Stimulated activated effector memory CD8-positive, alpha-beta T cell treated with anti-CD3 and anti-CD28 coated beads, Interleukin-12 subunit alpha, Interleukin-12 subunit beta, amount 100 ng/mL, for 72 hours (primary cell): Measurements from ENCODE around the gene ZDHHC5.
A peak's percentile ranks its signal among the peaks of the same experiment; 100 is the strongest.

ENCODE experiments used
- ATAC-seq: fragments of 150-1000 bp; cut with Tn5 transposase; 2 replicates; pipeline ENCODE4 v1.10.0; 2021
- DNase-seq, 2 donors: peaks; one replicate each; pipeline ENCODE4 v3.0.0; 2021 to 2022; ENCODE audit warnings: low spot score in 2 of 2
- H3K27ac Mint-ChIP-seq: one replicate; pipeline ENCODE4 v1.8.0; 2022; ENCODE audit warnings: mild to moderate bottlenecking, mixed read lengths
- H3K36me3 Mint-ChIP-seq: one replicate; pipeline ENCODE4 v1.8.0; 2022; ENCODE audit warnings: mild to moderate bottlenecking, mixed read lengths
- H3K4me1 Mint-ChIP-seq: one replicate; pipeline ENCODE4 v1.8.0; 2022; ENCODE audit warnings: mixed read lengths
- H3K4me3 Mint-ChIP-seq: one replicate; pipeline ENCODE4 v1.8.0; 2022; ENCODE audit warnings: mild to moderate bottlenecking, mixed read lengths
- H3K9me3 Mint-ChIP-seq: one replicate; pipeline ENCODE4 v1.8.0; 2022; ENCODE audit warnings: mixed read lengths

ZDHHC5 gene

GRCh38 chr11:57727185-57727584, 59.3 kb downstream of the ZDHHC5 start:
- DNase-seq (no peak), ATAC-seq (no peak)
- peaks cover 6% of the 10 kb centered on the region for H3K4me1 Mint-ChIP-seq
- H3K27ac Mint-ChIP-seq, result peak overlapping the region; percentile 81
- no peak overlapping the region for H3K4me3 Mint-ChIP-seq
- H3K9me3 Mint-ChIP-seq, result no peaks in the 10 kb centered on the region
- peaks cover 47% of the 10 kb centered on the region for H3K36me3 Mint-ChIP-seq

GRCh38 chr11:57728829-57729228, 60.9 kb downstream of the ZDHHC5 start:
- H3K4me1 Mint-ChIP-seq, result peaks cover 6% of the 10 kb centered on the region
- peak overlapping the region; percentile 81 for H3K27ac Mint-ChIP-seq
- peak; percentile 28 for ATAC-seq
- H3K36me3 Mint-ChIP-seq, result peaks cover 44% of the 10 kb centered on the region
- no peaks in the 10 kb centered on the region for H3K9me3 Mint-ChIP-seq
- DNase-seq, result no peak
- H3K4me3 Mint-ChIP-seq, result no peak overlapping the region

DNA sequence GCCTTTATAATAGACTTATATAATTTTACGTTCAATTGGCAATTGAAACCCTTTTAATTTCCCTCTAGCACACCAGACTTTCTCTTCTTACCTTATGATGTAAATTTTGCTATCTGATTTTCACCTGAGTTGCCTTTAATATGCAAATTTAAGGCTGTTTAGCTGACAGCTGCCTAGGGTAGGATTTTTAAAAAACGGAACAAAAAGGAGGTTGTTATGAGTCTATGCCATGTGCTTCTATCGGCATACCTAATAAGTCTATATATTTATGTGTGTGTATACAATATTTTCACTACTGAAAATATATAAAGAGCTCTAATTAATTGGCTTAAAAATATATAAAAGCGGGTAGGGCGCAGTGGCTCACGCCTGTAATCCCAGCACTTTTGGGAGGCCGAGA, 61.6 kb downstream of the ZDHHC5 start:
- Mint-ChIP-seq H3K4me3 (no peak overlapping the region), H3K4me1 (peaks cover 6% of the 10 kb centered on the region), H3K36me3 (peaks cover 44% of the 10 kb centered on the region), H3K27ac (peak overlapping the region; percentile 81), H3K9me3 (no peaks in the 10 kb centered on the region)
- ATAC-seq (no peak), DNase-seq (no peak)

- DNase-seq (no peak), ATAC-seq (no peak)
- Mint-ChIP-seq H3K4me3 (no peak overlapping the region), H3K36me3 (peaks cover 59% of the 10 kb centered on the region), H3K27ac (peak overlapping the region; percentile 37), H3K4me1 (peaks cover 3% of the 10 kb centered on the region), H3K9me3 (no peaks in the 10 kb centered on the region)
These were observed 64.7 kb downstream of the ZDHHC5 start for GRCh38 chr11:57732661-57733060.

DNA sequence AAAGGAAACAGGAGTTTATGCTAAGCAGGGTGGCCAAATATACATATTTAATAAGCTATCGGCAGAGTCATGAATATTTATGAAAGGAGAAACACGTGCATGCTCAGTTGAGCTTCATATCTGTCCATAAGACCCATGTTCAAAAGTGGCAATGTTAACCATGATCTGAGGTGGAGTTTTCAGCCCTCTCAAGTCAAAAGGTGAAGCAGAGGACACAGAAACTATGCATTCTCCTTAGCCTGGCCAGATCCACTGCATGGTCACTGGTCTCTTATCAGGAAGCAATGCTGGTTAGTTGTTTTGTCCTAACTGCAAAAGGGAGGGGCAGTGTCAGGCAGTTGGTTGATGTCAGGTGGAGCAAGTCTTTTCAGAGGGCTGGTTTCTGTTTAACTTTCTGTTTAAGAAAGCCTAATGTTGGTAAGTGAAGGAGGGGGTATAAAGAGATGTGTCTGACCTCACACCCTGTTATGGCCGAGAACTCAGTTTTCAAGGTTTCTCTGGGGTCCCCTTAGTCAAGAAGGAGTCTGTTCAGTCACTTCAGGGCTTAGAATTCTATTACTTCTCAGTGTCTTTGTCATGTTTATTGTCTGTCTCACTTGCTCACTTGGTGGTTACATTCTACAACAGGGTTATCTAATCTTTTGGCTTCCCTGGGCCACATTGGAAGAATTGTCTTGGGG, 67.8 kb downstream of the ZDHHC5 start:
- DNase-seq (no peak), ATAC-seq (no peak)
- Mint-ChIP-seq H3K9me3 (no peaks in the 10 kb centered on the region), H3K36me3 (peaks cover 71% of the 10 kb centered on the region), H3K4me1 (peaks cover under 1% of the 10 kb centered on the region), H3K27ac (peak overlapping the region; percentile 55), H3K4me3 (no peak overlapping the region)

GRCh38 chr11:57741132-57742086, 73.5 kb downstream of the ZDHHC5 start, which contains the start of gene SELENOH:
Gene SELENOH (plus strand): TSS chr11:57741491. CDS start chr11:57741596, 105 bp downstream.
- Mint-ChIP-seq H3K4me3 (peak within 1 kb of the TSS; percentile 95), H3K4me1 (peaks cover 41% of the 10 kb centered on the region), H3K9me3 (no peaks in the 10 kb centered on the region), H3K36me3 (peaks cover 88% of the 10 kb centered on the region), H3K27ac (peak within 1 kb of the TSS; percentile 98)
- DNase-seq (peak; percentile 83 to 97), ATAC-seq (peak; percentile 93)

- Mint-ChIP-seq H3K9me3 (no peaks in the 10 kb centered on the region), H3K36me3 (peaks cover 90% of the 10 kb centered on the region), H3K4me3 (peak overlapping the region; percentile 95), H3K27ac (peak overlapping the region; percentile 98), H3K4me1 (peaks cover 47% of the 10 kb centered on the region)
- no peak for ATAC-seq
- no peak for DNase-seq
These were observed 74.2 kb downstream of the ZDHHC5 start for GRCh38 chr11:57742087-57742452.

GRCh38 chr11:57744357-57744756, 76.4 kb downstream of the ZDHHC5 start:
- Mint-ChIP-seq H3K36me3 (peaks cover 85% of the 10 kb centered on the region), H3K4me3 (peak overlapping the region; percentile 95), H3K4me1 (peaks cover 51% of the 10 kb centered on the region), H3K9me3 (no peaks in the 10 kb centered on the region), H3K27ac (peak overlapping the region; percentile 85)
- ATAC-seq, result no peak
- no peak for DNase-seq

GRCh38 chr11:57745206-57745605, 77.3 kb downstream of the ZDHHC5 start:
- Mint-ChIP-seq H3K9me3 (no peaks in the 10 kb centered on the region), H3K4me1 (peaks cover 51% of the 10 kb centered on the region), H3K4me3 (no peak overlapping the region), H3K27ac (peak overlapping the region; percentile 85), H3K36me3 (peaks cover 90% of the 10 kb centered on the region)
- DNase-seq, result no peak
- no peak for ATAC-seq

- Mint-ChIP-seq H3K9me3 (no peaks in the 10 kb centered on the region), H3K27ac (peak overlapping the region; percentile 85), H3K4me1 (peaks cover 43% of the 10 kb centered on the region), H3K4me3 (no peak overlapping the region), H3K36me3 (peaks cover 78% of the 10 kb centered on the region)
- ATAC-seq (peak; percentile 70), DNase-seq (no peak)
These were observed 79.0 kb downstream of the ZDHHC5 start for GRCh38 chr11:57746920-57747319.
